Astrocyte (in vitro differentiated cells and primary cell): ENCODE measurements around the gene ZNF385B. TPM values are rescaled to one million over a fixed set of nuclear protein-coding genes. Genes with fewer than 3 reads are reported as not detected.
A peak's percentile ranks its signal among the peaks of the same experiment; 100 is the strongest.

Source experiments
- DNase-seq: peaks from one replicate; pipeline ENCODE4 v3.0.0-alpha.2; 2010; ENCODE audit warnings: low read depth
- FAIRE-seq: peaks from 2 replicates; lab custom pipeline; 2011; peaks lifted over from hg19 to GRCh38; lab: Jason Lieb, UNC
- H2AFZ ChIP-seq: 2 replicates; pipeline ENCODE4 v1.6.0; 2012; ENCODE audit warnings: low read depth, low read length, inconsistent platforms
- H3K27ac ChIP-seq: 2 replicates; pipeline ENCODE4 v1.5.1; 2011; ENCODE audit warnings: low read depth, low read length, inconsistent platforms
- H3K27me3 ChIP-seq: 2 replicates; pipeline ENCODE4 v1.6.0; 2011; ENCODE audit warnings: low read length, inconsistent platforms; ENCODE audit not compliant: insufficient read depth
- H3K36me3 ChIP-seq: 2 replicates; pipeline ENCODE4 v1.5.1; 2011; ENCODE audit warnings: low read length, inconsistent platforms; ENCODE audit not compliant: insufficient read depth
- H3K4me1 ChIP-seq: 2 replicates; pipeline ENCODE4 v1.5.1; 2011; ENCODE audit warnings: low read length, inconsistent platforms; ENCODE audit not compliant: insufficient read depth
- H3K4me2 ChIP-seq: 2 replicates; pipeline ENCODE4 v1.6.0; 2012; ENCODE audit warnings: low read length, inconsistent platforms
- H3K4me3 ChIP-seq: 2 replicates; pipeline ENCODE4 v1.5.1; 2011; ENCODE audit warnings: low read depth, mild to moderate bottlenecking, low read length, inconsistent platforms; ENCODE audit not compliant: insufficient read depth
- H3K79me2 ChIP-seq: 2 replicates; pipeline ENCODE4 v1.6.0; 2012; ENCODE audit warnings: mild to moderate bottlenecking, low read length, inconsistent platforms; ENCODE audit not compliant: insufficient read depth
- H3K9ac ChIP-seq: 2 replicates; pipeline ENCODE4 v1.6.0; 2012; ENCODE audit warnings: mild to moderate bottlenecking, low read length, inconsistent platforms
- H3K9me3 ChIP-seq: 2 replicates; pipeline ENCODE4 v1.5.1; 2012; ENCODE audit warnings: low read depth, mild to moderate bottlenecking, low read length, inconsistent platforms; ENCODE audit not compliant: insufficient read depth
- H4K20me1 ChIP-seq: 2 replicates; pipeline ENCODE4 v1.6.0; 2012; ENCODE audit warnings: low read length, inconsistent platforms; ENCODE audit not compliant: insufficient read depth
- H3K27ac Mint-ChIP-seq: one replicate; pipeline ENCODE4 v1.8.0; 2021; ENCODE audit warnings: mild to moderate bottlenecking, mixed read lengths; ENCODE audit not compliant: unreplicated experiment
- H3K27me3 Mint-ChIP-seq: one replicate; pipeline ENCODE4 v1.8.0; 2021; ENCODE audit warnings: low read depth, mixed read lengths; ENCODE audit not compliant: unreplicated experiment
- H3K36me3 Mint-ChIP-seq: one replicate; pipeline ENCODE4 v1.8.0; 2021; ENCODE audit warnings: low read depth, mixed read lengths; ENCODE audit not compliant: unreplicated experiment
- H3K4me1 Mint-ChIP-seq: one replicate; pipeline ENCODE4 v1.8.0; 2021; ENCODE audit warnings: low read depth, mixed read lengths; ENCODE audit not compliant: unreplicated experiment
- H3K4me3 Mint-ChIP-seq: one replicate; pipeline ENCODE4 v1.8.0; 2021; ENCODE audit warnings: mild to moderate bottlenecking, moderate library complexity, mixed read lengths; ENCODE audit not compliant: unreplicated experiment
- H3K9me3 Mint-ChIP-seq: one replicate; pipeline ENCODE4 v1.8.0; 2021; ENCODE audit warnings: mild to moderate bottlenecking, mixed read lengths; ENCODE audit not compliant: unreplicated experiment
- EZH2 ChIP-seq: IDR thresholded peaks from 2 replicates; pipeline ENCODE4 v1.6.1; 2012; ENCODE audit warnings: mild to moderate bottlenecking, low read length, inconsistent platforms; ENCODE audit not compliant: insufficient read depth
- total RNA-seq: library from RNA; stranded (reverse); gene quantifications from 2 replicates; pipeline ENCODE4 v1.2.1, GENCODE V29; 2021
- TF ChIP-seq, protein P1 (sequence below): IDR thresholded peaks from 2 replicates; pipeline ENCODE4 v1.5.1; 2011; ENCODE audit warnings: low read depth, mild to moderate bottlenecking, inconsistent platforms, low read length, moderate library complexity; ENCODE audit not compliant: insufficient read depth

Gene ZNF385B
- total RNA-seq, 1 donor from 2014 or later = 0.27 TPM

DNA sequence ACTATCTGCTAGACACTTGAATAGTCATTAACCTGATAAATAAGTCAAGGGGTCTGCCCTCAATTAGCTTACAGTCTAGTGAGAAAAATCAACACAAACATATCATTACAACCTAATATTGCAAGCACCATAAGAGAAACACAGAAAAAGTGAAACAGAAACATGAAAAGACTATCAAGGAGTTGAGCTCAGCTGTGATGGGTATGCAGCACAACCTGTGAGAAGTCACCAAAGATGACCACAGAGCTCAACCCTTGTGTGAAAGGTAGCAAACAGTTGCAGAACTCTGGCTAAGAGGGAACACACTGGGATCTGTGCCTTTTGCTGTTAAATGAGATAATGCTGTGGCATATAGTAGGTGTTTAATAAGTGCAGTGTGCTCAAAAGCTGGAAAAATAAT is 11.7 kb downstream of the ZNF385B start:
- no peaks in the 10 kb centered on the region for H3K36me3 Mint-ChIP-seq
- no peaks in the 10 kb centered on the region for H4K20me1 ChIP-seq
- H3K9me3 Mint-ChIP-seq = no peaks in the 10 kb centered on the region
- no peak for DNase-seq
- H3K79me2 ChIP-seq = no peaks in the 10 kb centered on the region
- TF ChIP-seq, protein P1, sequence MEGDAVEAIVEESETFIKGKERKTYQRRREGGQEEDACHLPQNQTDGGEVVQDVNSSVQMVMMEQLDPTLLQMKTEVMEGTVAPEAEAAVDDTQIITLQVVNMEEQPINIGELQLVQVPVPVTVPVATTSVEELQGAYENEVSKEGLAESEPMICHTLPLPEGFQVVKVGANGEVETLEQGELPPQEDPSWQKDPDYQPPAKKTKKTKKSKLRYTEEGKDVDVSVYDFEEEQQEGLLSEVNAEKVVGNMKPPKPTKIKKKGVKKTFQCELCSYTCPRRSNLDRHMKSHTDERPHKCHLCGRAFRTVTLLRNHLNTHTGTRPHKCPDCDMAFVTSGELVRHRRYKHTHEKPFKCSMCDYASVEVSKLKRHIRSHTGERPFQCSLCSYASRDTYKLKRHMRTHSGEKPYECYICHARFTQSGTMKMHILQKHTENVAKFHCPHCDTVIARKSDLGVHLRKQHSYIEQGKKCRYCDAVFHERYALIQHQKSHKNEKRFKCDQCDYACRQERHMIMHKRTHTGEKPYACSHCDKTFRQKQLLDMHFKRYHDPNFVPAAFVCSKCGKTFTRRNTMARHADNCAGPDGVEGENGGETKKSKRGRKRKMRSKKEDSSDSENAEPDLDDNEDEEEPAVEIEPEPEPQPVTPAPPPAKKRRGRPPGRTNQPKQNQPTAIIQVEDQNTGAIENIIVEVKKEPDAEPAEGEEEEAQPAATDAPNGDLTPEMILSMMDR = no peak
- no peak for TF ChIP-seq EZH2
- peaks cover 3% of the 10 kb centered on the region for H3K4me1 ChIP-seq
- no peak overlapping the region for H3K4me3 ChIP-seq
- no peak overlapping the region for H3K4me3 Mint-ChIP-seq
- no peak for FAIRE-seq
- H3K9ac ChIP-seq = no peak overlapping the region
- H3K27ac Mint-ChIP-seq = no peak overlapping the region
- peaks cover 7% of the 10 kb centered on the region for H3K27me3 ChIP-seq
- no peaks in the 10 kb centered on the region for H3K9me3 ChIP-seq
- peaks cover 3% of the 10 kb centered on the region for H3K27me3 Mint-ChIP-seq
- no peaks in the 10 kb centered on the region for H3K36me3 ChIP-seq
- H2AFZ ChIP-seq = no peak overlapping the region
- peaks cover 5% of the 10 kb centered on the region for H3K4me1 Mint-ChIP-seq
- no peak overlapping the region for H3K27ac ChIP-seq
- no peak overlapping the region for H3K4me2 ChIP-seq

- FAIRE-seq (no peak), DNase-seq (no peak)
- Mint-ChIP-seq H3K36me3 (no peaks in the 10 kb centered on the region), H3K27me3 (no peaks in the 10 kb centered on the region), H3K27ac (no peak overlapping the region), H3K4me1 (no peaks in the 10 kb centered on the region), H3K9me3 (no peaks in the 10 kb centered on the region), H3K4me3 (no peak overlapping the region)
- TF ChIP-seq, protein P1 = no peak
- TF ChIP-seq EZH2 = no peak
- no peaks in the 10 kb centered on the region for H3K4me1 ChIP-seq
- no peaks in the 10 kb centered on the region for H3K9me3 ChIP-seq
- no peak overlapping the region for H3K27ac ChIP-seq
- H4K20me1 ChIP-seq = no peaks in the 10 kb centered on the region
- H3K27me3 ChIP-seq = peaks cover 2% of the 10 kb centered on the region
- no peaks in the 10 kb centered on the region for H3K79me2 ChIP-seq
- H3K4me2 ChIP-seq = no peak overlapping the region
- H3K9ac ChIP-seq = no peak overlapping the region
- H3K36me3 ChIP-seq = no peaks in the 10 kb centered on the region
- no peak overlapping the region for H3K4me3 ChIP-seq
- H2AFZ ChIP-seq = no peak overlapping the region
Observed at GRCh38 chr2:179843541-179843940, 17.9 kb downstream of the ZNF385B start.

DNA sequence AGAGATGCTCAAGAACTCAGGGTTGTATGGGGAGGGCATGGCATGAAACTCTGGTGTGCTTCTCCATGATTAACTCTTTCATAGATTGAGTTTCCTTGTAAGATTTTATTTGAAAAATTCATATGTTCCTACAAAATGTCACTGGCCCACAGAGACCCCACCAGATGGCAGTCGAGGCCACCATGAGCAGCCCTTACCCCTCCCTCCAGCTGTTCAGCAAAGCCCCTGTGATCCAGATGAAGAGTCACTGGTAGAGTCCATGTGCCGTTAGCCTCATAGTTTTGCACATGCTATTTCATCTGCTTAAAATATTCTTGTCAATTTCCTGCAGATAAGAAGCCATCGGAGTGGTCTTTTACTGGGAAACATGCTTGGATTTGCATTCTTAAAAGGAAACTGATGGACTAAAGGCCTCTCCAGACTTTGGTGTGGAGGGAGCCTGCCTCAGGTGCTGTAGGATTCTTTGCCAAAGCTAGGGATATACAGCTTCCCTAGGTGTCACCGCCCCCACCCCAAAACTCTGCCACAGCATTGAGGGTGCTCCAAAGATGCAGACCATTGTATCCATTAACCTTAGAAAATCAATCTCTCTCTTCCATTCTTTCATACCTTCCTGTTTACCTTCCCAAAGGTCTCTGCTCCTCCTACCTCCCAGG is 18.8 kb downstream of the ZNF385B start:
- DNase-seq (no peak), FAIRE-seq (no peak)
- Histone ChIP-seq H2AFZ (no peak overlapping the region), H3K79me2 (no peaks in the 10 kb centered on the region), H4K20me1 (no peaks in the 10 kb centered on the region), H3K36me3 (no peaks in the 10 kb centered on the region), H3K4me2 (no peak overlapping the region), H3K27ac (no peak overlapping the region), H3K4me1 (no peaks in the 10 kb centered on the region), H3K4me3 (no peak overlapping the region), H3K9ac (no peak overlapping the region), H3K27me3 (no peaks in the 10 kb centered on the region), H3K9me3 (no peaks in the 10 kb centered on the region)
- no peaks in the 10 kb centered on the region for H3K9me3 Mint-ChIP-seq
- H3K27me3 Mint-ChIP-seq = no peaks in the 10 kb centered on the region
- H3K4me1 Mint-ChIP-seq = peaks cover 6% of the 10 kb centered on the region
- H3K36me3 Mint-ChIP-seq = no peaks in the 10 kb centered on the region
- H3K4me3 Mint-ChIP-seq = no peak overlapping the region
- no peak overlapping the region for H3K27ac Mint-ChIP-seq
- TF ChIP-seq, protein P1 = peak; percentile 49
- TF ChIP-seq EZH2 = no peak
